Umbilical cord (tissue), 2 donors: ENCODE data around the gene ESYT2. TPM values are rescaled to one million over a fixed set of nuclear protein-coding genes. Genes with fewer than 3 reads are reported as not detected.
"Not testable (repeated sequence)": the region's sequence is repeated elsewhere in the genome, so short reads cannot be mapped to it uniquely, and the experiment has no call there.

ENCODE experiments used
- DNase-seq: peaks from one replicate; pipeline ENCODE4 v3.0.0-alpha.2; 2015; ENCODE audit warnings: low spot score
- total RNA-seq: library from RNA; depleted of rRNA; stranded (reverse); fragments of >200 nt; gene quantifications from one replicate; pipeline ENCODE4 v1.2.3, GENCODE V29; 2014; ENCODE audit warnings: low replicate concordance; ENCODE audit not compliant: insufficient read depth

ESYT2 gene
- total RNA-seq, 1 donor from 2014 or later = 153 TPM

DNA sequence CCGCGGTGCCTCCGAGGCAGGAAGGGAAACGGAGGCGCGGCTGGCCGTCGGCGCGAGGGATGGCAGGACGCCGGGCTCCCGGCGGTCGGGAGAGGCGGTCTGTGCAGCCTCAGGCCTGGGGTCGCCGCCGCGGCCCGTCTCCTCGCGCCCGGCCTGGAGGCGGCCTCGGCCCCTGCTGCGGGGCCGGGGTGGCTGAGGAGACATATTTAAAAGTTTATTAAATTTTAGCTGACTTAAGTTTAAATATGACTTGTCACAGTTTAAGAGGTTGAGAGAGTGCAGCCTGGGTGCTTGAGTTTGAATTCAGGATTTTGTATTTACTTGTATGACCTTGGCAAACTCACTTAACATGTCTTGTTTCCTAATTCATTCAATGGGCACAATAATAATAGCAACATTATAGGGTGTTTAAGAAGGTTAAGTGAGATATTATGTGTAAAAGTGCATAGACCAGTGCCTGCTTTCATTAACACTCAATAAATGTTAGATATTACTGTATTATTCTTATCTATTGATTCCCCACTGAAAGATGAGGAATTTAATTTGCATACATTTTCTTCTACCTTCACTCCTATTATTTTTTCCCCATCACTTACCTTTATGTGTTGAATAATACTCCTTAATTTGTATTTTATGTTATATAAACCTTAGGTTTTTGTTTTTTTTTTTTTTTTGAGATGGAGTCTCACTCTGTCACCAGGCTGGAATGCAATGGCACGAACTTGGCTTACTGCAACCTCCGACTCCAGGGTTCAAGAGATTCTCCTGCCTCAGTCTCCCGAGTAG lies 27.8 kb upstream of the ESYT2 start:
- DNase-seq = no peak

DNA sequence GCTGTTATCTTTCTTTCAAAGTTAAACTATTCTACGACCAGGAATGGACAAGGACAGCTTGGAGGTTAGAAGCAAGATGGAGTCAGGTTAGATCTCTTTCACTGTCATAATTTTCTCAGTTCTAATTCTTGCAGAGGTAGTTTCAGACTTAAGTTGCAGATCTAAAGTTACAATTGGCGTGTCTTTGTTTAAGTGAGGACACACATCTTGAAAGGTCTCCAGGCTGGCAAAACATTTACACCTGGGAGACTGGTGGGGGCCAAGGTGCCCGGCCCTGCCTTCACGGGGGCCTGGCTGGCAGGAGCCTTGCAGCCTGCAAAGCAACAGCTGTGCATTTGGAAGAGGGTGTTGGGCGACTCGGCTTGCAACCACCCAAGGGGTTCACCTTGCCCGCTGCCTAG lies 25.4 kb upstream of the ESYT2 start:
- no peak for DNase-seq

DNA sequence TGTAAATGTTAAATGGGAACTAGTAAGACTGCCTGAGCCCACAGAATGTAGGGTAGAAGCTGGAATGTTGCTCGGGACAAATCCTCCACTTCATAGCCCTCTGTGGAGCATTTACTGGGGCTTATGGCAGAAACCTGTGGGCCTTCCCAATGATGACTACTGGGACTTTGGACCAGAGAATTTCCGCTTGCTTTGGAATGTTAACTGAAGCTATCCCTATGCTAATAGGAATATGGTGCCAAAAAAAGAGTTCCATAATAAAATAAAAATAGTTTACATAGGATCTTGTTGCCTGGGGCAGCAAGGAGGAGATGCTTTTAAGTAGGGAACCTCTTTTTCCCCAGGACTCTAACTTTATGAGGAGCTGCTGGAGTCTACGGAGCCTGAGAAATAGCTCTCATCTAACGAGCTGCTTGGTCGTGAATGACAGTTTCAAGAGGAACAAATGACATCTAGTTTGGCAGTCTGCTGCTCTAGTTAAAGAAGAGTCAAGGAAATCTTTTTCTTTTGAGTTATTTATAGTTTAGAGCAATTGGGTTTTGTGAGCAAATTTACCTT lies 21.3 kb upstream of the ESYT2 start:
- DNase-seq = no peak

DNA sequence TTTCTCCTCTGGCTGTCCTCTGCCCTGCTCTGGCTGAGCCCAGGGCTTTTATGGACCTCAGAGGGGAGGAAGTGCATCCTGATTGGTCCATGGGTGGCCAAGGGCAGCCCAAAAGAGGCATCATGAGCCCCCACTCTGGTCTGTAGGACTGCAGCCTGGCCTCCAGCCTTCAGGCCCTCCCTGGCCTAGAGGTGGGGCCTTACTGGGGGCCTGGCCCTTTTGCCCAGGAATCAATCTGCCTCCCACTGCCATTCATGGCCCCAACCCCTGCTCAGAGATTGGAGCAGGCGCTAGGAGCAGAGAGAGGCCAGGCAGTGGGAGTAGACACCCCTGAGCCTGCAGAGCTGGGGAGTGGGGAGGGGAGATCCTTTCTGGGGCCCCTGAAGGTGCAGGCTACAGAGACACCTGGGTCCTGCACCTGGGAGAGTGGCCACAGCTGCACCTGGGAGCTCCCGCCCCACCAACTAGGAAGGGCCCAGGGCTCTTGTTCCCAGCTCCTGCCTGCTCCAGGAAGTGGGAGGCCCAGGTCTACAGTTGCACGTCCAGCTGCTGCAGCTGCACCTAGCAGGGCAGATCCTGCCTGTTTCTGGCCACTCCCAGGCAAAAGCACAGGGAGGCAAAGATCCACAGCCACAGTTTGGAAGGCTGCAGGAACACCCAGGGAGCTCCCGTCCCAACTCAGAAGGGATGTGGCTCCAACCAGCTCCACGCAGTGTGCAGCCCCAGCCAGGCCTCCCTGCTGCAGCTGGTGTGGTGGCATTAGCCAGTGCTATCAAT lies 20.6 kb upstream of the ESYT2 start:
- DNase-seq = no peak

DNA sequence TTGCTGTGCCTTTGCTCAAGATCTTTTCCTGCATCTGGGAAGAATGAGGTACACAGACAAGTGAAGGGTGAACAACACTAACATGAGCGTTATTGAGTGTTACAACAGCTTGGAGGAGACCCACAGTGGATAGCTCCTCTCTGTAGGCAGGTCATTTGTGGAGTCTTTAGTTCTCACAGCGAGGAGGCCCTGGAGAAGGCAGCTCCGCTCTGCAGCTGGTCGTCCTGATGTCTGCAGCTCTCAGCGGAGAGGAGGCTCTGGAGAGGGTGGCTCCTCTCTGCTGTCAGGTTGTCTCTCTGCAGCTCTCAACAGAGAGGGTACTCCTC lies 20.1 kb upstream of the ESYT2 start:
- no peak for DNase-seq

DNA sequence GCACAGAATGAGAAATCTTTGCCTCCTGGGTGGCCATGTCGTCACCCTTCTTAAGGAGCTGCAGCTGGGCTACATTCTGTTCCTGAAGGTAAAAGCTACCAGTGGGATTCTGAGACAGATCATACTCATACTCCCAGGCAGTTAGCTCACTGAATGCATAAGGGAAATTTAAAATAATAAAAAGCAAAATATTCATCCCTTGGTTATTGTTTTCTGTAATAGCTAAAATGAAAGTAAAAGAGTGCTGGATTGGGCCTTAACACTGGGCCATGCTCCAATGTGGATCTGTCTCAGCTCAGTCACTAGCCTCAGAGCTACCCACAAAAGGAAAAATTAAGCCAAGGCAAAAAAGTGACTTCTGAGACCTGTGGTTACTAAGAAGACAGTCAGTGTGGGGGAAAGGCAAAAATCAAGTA lies 18.1 kb upstream of the ESYT2 start:
- no peak for DNase-seq

DNA sequence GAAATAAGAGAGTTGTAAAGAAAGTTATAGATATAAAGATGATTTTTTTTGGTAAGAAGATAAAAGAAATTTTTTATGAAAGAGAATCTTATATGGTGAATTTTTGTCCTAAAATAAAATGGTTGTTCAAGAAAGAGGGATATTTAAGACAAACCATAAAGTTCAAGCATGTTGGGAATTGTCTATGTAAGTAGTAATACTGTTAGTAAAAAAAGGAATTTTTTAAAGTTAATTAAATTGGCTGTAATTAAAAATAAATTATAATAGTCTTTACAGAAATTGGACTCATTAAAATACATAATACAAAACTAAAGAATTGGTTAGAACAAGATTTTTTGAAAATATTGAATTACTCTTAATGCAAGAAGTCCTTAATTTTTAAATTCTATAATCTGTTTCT lies 17.0 kb upstream of the ESYT2 start:
- no peak for DNase-seq

DNA sequence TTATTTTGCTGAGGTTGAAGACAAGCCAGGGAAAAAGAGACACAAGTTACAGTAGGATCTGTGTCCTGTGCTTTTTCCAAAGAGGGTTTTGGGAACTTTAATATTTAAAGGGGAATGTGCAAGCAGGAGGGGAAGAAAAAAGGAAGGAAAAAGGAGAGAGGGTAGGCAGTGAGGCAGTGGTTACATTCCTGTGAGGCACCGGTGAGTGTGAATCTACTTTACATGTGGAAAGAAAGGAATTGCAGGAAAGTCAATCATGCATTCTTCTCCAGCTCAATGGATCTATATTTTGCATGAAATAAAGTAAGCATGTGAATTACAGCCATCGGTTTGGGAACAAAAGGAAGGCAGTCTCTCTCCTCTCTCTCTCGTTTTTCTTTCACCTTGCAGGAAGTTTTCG lies 14.5 kb upstream of the ESYT2 start:
- DNase-seq = no peak

DNA sequence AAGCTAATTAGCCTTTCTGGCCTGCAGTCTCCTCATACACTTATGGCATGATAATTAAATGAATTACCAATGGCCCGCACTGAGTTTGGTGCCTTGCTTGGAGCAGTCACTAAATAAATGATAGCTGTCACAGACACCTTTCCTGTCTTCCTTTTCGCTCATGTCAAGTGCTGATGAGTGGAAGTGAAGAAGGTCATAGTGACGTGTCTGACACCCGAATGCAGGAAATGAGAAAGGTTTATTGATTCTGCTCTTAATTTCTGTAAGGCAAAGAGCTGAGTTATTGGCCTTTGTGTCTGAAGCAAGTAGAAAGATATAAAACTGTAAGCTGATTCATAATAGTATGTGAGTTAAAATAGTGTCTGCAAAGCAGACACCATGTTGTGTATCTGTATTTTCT lies 13.2 kb upstream of the ESYT2 start:
- no peak for DNase-seq

DNA sequence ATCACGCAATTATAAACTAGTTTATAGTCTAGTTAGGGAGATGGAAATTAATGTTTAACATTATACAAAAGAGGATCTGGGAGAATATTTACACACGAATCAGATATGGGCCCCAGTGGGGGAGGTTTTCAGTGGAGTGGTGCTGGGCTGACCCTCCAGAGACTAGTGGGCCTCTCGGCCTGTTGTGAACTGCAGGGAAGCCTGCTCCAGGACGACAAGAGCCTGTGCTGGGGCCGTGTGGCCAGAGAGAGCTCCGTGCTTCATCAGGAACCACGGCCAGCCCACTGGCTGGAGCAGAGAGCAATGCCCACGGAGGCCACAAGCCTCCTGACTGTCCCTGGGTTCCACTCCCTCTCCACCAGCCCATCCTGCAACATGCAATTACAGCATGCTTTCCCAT lies 11.3 kb upstream of the ESYT2 start:
- DNase-seq = no peak

DNA sequence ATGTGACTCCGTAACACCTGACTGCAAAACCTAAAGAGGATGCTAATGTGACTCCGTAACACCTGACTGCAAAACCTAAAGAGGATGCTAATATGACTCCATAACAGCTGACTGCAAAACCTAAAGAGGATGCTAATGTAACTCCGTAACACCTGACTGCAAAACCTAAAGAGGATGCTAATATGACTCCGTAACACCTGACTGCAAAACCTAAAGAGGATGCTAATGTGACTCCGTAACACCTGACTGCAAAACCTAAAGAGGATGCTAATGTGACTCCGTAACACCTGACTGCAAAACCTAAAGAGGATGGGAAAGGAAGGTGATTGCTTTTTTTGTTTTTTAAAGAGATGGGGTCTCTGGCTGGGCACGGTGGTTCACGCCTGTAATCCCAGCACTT lies 9.9 kb upstream of the ESYT2 start:
- DNase-seq = not testable (repeated sequence)

DNA sequence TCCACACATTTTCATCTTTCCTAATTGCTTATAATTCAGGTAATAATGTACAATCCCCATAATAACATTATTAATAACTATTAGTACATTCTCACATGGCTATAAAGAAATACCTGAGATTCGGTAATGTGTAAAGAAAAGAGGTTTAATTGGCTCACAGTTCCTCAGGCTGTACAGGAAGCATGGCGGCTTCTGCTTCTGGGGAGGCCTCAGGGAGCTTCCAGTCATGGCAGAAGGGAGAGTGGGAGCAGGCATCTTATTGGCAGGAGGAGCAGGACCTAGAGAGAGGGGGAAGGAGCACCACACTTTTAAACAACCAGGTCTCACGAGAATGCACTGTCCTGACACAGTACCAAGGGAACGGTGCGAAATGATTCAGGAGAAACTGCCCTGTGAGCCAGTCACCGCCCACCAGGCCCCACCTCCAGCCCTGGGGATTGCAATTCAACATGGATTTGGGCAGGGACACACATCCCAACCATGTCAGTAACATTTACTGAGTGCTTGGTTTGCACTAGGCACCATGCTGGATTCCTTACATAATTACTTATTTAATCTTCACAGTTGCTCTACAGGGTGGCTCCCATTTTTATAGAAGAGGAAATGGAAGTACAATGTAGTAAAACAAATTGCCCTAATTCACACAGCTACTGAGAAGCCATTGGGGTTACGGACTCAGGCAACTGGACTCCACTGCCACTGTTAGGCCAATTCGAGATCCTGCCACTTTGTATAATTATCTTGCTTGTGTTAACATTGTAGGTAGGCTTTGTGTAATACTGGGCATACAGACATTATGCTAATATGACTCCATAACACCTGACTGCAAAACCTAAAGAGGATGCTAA lies 8.7 kb upstream of the ESYT2 start:
- no peak for DNase-seq

DNA sequence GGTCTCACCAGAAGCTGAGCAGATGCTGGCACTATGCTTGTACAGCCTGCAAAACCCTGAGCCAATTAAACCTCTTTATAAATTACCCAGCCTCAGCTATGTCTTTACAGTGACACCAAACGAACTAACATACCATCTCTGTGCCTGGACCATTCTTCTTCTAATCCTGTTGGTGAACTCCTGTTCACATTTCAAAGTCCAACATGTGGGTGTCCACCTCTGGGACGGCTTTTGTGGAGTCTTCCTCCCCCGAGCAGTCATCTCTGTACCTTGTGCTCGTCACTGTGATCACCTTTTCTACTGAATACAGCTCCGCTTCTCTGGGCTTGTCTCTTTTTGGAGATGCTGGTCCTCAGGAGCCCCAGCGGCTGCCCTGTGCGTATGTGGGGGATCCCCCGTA lies 7.4 kb upstream of the ESYT2 start:
- DNase-seq = no peak

DNA sequence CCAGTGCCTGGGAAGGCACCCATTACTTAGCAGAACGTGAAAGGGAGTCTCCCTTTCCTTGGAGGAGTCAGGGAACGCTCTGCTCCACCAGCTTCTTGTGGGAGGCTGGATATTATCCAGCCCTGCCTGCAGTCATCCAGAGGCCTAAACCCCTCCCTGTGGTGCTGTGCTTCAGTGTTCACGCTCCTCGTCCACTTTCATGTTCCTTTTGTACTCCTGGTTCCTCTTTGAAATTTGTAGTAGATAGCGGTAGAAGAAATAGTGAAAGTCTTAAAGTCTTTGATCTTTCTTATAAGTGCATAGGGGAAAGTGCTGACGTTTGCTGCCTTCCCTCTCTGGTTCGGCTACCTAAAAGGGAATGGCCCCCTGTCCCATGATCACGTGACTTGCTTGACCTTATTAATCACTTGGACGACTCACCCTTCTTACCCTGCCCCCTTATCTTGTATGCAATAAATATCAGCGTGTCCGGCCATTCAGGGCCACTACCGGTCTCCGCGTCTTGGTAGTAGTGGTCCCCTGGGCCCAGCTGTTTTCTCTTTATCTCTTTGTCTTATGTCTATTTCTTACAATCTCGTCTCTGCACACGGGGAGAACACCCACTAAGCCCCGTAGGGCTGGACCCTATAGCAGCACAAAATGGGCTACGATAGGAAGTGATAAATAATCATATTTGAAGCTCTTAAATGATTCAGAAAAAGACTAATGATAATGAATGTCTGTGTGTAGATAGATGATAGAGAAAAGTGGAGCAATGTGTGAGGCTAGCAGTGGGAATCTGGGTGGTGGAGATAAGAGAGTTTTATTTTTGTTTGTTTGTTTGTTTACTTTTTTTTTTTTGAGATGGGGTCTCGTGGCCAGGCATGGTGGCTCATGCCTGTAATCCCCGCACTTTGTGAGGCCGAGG lies 5.8 kb upstream of the ESYT2 start:
- DNase-seq = peak; percentile 65

DNA sequence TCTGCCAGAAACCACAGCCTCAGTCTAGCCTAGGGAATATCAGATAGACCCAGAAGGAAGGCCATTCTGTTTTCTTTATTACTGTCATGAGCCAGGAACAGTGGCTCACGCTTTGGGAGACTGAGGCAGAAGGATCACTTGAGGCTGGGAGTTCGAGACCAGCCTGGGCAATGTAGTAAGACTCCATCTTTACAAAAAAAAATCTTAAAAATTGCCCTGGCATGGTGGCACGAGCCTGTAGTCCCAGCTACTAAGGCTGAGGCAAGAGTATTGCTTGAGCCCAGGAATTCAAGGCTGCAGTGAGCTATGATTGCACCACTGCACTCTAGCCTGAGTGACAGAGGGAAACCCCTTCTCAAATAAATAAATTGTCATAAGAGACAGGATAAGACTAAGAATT lies 3.7 kb upstream of the ESYT2 start:
- DNase-seq = no peak

DNA sequence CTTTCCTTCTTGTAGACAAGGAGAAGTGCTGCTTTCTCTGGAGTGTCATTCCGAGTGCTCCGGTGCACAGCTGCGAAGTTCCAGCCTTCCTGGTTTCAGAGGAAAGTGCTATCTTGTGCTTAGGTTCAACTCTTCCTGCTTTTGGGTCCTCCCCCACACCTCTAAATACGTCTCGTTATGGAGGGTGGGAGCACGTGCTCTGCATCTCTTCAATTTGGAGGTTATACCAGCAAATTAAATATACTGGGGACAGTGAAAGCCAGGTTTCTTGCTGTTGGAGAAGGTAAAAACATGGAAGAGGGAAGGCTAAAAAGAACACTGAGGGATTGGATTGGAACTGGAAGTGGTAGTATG lies 2.4 kb upstream of the ESYT2 start:
- no peak for DNase-seq

DNA sequence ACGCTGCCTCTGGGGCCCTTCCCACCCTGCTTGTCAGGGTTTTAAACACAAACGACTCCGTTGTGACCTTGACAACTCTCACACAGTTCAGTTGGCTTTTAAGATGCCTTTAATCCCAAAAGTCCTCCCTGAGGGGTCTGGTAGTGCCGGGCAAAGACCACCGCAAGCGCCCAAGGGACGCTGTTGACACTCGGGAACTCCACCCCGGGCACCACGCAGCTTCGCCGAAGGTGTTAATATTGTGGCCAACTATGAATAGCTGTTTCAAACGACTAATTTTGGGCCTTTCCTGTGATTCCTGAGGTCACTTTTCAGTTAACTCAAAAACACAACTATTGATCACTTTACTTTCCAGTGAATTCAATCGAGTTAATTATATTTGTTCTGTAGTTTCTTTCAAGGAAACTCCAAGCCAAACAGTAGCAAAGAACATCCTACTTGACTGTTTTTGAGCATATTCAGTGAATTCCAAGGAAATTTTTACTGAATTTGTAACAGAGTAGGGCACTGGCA lies 958 bp upstream of the ESYT2 start:
- no peak for DNase-seq

DNA sequence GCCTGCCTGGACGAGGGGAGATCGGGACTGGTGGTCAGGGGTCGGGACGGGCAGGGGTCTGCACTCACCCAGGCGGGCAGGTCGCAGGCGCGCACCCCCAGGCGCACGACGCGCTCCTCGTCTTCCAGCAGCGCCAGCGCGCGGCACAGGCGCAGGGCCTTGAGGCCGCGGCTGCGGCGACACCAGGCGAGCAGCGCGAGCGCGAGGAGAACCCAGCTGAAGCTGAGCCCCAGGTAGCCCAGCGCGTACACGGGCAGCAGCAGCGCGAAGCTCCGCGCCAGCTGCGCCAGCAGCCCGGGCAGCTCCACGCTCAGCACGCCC lies 328 bp downstream of the ESYT2 start:
- DNase-seq = peak; percentile 80

DNA sequence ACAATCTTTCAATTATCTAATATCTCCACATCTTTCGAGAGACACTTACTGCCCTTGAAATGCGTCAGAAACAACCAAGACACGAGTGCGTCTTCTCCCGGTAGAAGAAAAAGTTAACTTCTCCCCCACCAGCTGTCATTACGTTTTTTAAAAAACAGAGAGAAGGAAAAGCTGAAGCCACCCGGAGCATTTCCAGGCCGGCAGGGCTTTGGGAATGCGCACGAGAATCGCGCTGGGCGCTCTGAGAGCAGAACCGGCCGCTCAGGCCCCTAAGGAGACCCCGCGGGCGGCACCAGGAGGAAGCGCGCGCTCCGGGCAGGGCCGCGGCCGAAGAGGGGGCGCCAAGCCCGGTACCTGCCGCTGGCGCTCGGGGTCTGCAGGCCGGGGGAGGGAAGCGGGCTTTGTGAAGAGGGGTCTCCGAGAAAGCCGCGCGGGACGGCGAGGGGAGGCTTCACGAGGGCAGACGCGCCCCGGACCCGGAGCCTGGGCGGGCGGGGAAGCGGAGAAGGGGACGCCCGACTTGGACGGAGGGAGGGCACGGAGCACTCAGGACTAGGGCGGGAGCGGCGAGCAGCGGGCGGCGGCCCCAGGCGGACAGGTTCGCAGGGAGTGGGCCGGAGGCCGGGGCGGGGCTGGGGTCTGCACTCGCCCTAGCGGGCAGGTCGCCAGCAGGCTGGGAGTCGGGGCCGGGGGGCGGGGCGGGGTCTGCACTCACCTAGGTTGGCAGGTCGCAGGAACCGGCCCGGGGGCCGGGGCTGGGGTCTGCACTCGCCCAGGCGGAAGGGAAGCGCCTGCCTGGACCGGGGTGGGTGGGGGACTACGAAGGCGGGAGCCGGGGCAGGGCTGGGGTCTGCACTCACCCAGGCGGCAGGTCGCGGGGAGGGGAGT lies 932 bp downstream of the ESYT2 start:
- peak; percentile 51 for DNase-seq
